SKM-1 (cell line): ENCODE data around the gene CRYBG2.

Experiments used
- DNase-seq: peaks from one replicate; lab custom pipeline; 2025; ENCODE audit not compliant: unreplicated experiment; lab: John Stamatoyannopoulos, UW

Gene CRYBG2

GRCh38 chr1:26372039-26372438 is 18.1 kb upstream of the CRYBG2 start:
- no peak for DNase-seq

DNA sequence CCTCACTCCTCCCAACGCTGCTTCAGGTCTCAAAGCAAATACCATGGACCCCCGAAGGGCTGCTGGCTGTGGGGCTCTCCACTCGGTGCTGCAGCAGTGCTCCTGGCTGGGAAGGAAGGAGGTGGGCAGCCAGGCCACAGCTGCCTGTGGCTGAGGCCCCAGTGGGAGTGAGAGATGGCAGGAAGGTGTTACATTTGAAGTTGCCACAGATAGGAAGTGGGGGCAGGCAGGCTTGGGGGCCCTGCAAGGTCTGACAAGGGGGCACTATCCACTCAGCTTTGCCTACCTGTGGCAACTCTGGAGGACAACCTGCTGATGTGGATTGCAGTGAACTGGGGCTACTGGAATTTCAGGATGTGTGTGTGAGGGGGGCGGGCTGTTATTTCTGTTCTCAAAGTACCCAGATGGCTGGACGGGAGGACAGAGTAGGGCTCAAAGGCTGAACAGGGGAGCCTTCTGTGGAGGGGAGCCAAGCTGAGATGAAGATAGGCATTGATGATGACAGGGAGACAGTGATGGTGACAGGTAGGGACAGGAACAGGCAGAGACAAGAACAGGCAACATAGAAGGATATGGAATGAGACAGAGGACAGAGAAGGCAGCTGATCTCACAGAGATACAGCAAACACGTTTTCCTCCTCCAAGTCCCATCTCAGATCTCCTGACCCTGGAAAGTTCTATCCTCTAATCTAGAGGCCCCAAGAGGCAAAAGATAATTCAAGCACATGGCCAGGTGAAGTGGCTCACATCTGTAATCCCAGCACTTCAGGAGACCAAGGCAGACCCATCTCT is 16.9 kb upstream of the CRYBG2 start:
- DNase-seq, result no peak

- DNase-seq, result no peak
Observed at GRCh38 chr1:26368486-26368885, 14.6 kb upstream of the CRYBG2 start.

DNA sequence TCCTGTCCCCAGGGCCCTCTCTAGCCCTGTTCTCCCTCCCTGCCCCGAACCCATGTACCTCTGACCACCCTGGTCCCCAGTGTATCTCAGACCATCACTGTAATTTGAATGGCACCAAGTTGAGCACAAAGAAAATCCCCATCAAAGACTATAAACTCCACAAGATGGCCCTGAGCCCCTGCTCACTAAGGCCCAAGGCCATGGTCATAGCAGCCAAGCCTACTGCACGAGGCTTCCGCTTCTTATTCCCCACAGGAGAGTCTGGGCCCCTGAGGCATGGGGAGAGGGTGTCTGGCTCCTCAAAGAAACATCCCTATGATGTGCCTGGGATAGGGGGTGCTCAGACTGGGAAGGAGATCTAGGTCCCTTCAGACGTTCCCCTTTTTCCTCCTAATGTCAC is 14.1 kb upstream of the CRYBG2 start:
- DNase-seq, result no peak

DNA sequence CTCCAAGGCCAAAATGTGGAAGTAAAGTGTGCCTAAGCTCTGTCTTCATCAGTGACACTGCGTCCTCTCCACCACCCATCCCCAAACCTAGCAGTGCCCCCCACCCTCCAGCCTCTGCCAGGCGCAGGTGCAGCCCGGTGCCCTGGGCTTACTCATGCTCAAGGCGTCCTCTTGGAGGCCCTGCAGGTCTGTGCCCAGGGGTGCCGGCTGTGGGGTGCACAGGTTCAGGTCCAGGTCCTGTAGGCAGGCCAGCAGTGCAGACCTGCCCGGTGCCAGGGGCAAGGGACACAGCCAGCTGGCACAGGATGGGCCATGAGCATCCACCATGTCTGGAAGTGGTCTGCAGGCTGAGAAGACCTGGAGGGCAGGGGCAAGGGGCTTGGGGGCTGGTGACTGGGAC is 13.5 kb upstream of the CRYBG2 start:
- no peak for DNase-seq

DNA sequence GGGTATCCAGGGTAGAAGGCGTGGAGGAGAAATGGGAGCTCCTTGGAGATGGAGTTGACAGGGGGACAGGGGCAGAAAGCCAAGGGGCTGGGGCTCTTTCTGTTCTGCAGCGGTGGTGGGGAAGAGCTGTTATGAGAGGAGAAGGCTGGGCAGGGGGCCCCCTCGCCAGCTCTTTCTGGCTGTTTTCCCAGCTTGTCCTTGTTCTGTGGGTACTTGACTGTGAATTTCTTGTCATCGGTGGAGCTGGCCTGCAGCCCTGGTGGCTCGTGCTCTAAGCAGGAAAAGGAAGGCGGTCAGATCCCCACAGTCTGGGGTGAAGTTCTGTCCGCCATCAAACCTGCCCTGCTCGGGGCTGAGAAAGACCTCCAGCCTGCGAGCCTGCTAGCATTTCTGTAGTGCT is 11.0 kb upstream of the CRYBG2 start:
- DNase-seq, result no peak

DNA sequence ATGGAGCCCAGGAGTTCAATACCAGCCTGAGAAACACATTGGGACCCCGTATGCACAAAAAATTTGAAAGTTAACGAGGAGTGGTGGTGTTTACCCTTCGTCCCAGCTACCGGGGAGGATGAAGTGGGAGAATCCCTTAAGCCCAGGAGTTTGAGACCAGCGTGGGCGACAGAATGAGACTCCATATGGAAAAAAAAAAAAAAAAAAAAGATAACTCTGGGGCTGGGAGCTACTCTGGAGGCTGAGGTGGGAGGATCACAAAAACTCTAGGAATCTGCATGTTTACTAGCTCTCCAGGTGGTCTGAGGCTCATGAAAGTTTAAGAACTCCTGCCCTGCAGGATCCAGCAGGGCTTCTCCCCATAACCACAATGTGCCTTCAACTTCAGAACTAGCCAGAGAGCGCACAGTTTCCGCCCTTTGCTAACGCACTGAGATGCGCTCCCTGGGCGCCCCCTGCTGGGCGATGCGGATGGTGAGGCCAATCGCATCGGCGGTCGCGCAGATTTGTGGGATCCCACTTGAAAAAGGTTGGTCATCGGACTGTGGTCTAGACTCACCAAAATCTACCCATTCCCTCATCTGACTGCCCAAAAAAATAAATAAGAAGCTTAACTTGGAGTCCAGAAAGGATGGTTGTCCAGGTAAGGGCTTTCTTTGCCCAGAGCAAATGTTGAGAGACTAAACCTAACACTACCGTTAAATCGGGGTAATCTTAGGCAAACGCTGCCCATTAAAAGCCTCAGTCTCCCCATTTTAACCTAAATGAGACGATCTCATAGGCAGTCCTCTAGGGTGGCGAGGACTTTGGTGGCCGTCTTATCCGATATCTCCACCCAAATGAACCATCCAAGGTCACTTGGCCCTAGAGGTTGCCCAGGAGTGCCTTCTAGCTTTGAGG is 9.9 kb upstream of the CRYBG2 start:
- peak; percentile 64 for DNase-seq

- no peak for DNase-seq
Observed at GRCh38 chr1:26362331-26362730, 8.4 kb upstream of the CRYBG2 start.

DNA sequence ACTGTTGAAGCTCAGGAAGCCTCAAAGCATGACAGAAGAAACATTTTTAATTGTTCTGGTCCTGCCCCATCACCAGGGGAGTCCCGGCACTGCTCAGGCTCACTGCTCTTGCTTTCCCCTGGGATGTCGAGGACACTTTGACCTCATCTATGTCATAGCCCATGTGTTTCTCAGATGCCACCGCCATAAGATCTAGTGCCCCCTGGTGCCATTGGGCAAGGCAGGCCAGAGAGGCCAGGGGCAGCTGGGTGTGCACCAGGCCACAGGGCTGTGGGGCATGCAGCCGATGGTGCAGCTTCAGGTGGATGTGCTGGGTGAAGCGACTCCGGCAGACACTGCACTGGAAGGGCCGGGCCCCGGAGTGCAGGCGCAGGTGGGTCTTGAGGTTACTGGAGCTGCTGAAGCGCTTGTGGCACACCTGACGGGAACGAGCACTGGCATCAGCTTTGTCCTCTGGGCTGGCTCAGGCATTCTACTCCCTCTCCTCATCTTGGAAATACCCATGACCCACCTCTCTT is 7.7 kb upstream of the CRYBG2 start:
- DNase-seq, result no peak

DNA sequence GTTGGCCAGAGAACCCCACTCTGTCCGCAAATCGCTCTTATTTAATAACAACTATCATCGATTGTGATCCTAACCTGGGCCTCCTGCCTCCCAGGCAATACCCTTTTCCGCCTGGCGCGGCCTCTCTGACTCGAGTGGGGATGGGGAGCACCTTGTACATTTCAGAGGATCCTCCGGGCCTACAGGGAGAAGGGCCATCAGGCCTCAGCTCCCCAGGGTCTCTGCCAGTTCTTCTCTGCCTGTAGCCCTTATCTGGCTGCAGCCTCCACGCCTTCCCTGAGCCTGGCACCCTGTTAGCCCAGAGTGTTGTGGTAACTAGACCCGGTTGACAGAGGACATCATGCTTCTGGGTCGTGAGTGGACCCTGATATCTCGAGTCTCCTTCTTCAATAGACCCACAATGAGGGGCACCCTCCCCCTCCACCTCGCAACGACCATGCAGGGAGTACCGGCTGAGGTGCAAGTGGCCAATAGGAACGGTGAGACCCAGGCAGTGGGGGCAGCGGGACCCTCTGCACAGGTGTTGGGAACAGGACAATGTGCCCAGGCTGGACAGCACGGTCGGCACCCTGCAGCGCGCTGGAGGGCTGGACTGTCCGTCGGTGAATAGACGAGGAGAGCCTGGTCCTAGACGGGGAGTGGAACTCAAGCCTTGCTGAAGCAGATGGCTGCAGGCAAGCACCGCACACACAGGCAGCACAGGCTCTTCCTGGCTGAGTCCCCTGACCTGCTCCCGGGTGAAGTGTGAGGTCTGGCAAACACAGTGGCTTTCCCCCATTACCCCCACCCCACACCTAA is 7.1 kb upstream of the CRYBG2 start:
- no peak for DNase-seq

DNA sequence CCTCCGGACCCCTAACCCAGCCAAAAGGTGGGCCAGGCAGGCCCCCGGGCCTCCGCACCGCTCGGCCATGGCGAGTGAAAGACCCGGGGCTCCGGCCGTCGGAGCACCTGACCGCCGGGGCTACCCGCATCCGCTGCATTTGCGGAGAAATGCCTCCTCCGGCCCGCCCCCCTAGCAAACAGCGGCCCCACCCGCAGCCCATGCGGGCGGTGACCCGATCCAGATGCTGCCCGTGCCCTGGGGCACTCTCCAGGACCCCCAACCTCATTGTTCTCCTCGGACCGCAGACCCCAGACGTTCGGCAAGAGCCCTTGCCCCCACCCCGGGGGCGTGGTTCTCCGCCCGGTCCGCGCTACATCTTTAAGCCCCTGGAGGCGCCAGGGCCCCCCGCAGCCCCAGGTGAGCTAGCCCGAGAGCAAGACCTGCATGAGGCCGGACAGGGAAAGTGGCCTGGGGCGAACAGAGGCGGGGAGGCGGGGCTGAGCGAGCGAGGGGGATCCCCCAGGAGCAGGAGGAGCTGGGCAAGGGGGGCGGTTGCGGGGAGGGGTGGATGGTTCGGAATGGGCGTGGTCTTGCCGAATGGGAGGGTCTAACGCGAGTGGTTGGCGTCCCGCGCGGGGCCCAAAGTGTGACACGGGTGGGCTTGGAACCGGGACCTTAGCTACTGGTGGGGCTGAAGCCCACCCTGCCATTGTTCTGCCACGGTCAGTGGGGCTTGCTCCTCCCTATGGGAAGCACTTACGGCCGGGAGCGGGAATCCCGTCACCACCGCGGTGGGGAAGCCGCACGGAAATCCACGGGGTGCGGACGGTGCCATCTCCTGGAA is 6.3 kb upstream of the CRYBG2 start:
- DNase-seq, result no peak

DNA sequence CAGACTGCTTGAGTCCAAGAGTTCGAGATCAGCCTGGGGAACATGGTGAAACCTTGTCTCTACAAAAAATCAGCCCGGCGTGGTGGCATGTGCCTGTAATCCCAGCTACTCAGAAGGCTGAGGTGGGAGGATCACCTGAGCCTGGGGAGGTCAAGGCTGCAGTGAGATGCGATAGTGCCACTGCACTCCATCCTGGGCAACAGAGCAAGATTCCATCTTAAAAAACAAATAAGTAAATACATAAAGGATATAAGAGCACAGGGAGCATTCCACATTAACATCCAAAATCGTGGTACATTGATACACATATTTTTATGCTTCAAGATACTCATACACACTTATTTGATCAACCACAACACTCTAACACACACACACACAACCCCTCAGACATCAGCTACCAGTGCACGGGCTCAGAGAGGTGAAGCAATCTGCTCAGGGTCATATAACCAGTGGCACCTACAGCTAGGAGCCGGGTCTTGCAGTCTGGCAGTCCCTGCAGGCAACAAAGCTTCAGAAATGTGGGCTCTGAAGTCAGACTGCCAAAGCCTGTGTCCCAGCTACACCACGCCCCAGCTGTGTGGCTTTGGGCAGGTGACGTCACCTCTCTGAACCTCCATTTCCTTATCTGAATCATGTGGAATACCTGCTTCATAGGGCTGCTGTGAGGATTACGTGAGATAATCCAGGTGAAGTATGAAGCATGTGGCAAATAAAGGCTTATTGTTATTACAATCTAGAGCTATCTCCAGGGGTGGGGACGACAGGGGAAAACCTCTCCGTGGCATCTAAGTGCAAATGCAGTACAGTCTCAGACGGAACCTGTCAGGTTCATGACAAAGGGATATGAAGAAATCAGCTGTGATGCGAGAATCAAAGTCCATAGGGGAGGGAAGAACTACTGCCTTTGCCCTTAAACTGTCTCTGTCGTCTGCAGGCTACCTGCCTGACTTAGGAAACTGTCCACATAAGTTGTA is 4.8 kb upstream of the CRYBG2 start:
- DNase-seq, result no peak

DNA sequence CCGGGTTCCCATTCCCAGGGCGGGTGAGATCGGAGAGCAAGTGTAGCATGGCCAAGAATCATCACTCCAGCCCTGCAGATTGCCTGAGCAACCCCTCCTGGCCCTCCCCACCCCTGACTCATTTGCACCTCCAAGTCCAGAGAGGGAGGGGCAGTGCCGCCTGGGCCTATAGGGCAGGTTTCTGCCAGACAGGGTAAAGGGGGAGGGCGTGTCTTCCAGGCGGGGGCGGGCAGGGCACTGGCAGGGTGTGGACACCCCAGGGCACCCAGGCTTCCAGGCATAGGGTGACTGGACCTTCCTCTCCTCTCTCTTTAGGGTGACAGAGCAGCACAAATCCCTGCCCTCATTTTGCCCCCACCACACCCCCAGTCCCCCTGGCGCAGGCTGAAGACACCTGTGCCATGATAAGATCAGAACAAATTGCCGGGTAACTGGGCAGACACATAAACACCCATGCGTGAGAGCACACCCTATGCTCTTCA is 3.2 kb upstream of the CRYBG2 start:
- no peak for DNase-seq

DNA sequence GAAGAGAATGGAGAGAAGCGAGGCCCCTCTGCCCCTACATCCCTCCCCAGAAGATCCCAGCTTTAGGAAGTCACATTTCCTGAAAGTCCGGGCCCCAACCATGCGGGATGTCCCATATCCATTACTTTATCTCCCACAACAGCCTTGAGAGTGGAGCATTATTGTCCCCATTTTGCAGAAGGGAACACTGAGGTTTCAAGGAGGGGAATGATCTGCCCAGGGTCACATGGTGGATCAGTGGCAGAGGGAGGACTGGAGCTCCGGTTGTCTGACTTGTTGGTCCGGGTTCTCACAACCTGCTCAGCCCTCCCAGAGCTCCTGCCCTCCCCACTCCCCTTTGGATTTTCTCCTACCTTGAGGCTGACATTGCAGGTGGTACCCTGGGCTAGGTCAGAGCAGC is 2.2 kb upstream of the CRYBG2 start:
- no peak for DNase-seq

- DNase-seq, result no peak
Observed at GRCh38 chr1:26354972-26355371, 1.0 kb upstream of the CRYBG2 start.

DNA sequence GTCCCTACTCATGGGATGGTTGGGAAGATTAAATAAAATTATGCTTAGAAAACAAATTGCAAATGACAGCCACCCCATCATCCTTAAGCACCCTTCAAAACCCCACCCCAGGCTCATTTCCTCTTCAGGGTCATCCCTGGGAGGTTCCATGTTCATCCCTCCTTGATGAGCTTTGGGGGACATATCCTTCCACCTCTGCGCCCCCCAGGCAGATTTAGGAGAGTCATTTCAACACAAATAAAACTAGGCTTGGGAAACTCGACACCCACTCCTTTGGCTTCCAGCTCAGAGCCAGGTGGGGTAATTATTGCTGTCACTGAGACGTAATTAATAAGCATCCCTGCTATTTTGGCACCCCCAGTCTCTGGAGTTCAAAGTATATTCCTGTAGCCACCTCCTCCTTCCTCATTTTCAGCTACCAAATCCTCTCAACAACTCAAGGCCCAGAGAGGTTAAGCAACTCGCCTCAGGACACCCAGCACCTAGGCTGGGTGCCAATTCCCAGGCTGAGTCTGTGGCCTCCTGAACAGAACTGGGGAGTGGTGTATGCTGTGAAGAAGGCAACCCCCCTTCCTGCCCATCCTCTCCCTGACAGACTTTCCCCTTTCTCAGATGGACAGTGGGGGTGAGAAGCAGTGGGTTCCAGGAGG is 595 bp downstream of the CRYBG2 start:
- no peak for DNase-seq

- DNase-seq, result no peak
Observed at GRCh38 chr1:26352338-26352679, 1.6 kb downstream of the CRYBG2 start.

GRCh38 chr1:26351590-26352337 is 2.2 kb downstream of the CRYBG2 start:
- no peak for DNase-seq
